ENCODE results near the gene ZNF385D.
"Not testable (repeated sequence)": the region's sequence is repeated elsewhere in the genome, so short reads cannot be mapped to it uniquely, and the experiment has no call there.

- not testable (repeated sequence) for TF ChIP-seq CTCF (IDR thresholded peaks at IDR 0.05; ENCODE audit: low read depth, low read length, missing input control); REST (IDR thresholded peaks at IDR 0.05); TAF1 (conservative IDR thresholded peaks at IDR 0.05); EGR1 (IDR thresholded peaks at IDR 0.05; ENCODE audit: low read depth in 2 of 2); NR2F2 (IDR thresholded peaks at IDR 0.05); YY1 (IDR thresholded peaks at IDR 0.05); SP1 (IDR thresholded peaks at IDR 0.05); RXRA (IDR thresholded peaks at IDR 0.05)
- TF ChIP-seq, protein P1, sequence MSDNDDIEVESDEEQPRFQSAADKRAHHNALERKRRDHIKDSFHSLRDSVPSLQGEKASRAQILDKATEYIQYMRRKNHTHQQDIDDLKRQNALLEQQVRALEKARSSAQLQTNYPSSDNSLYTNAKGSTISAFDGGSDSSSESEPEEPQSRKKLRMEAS (IDR thresholded peaks at IDR 0.05): not testable (repeated sequence)
- TF ChIP-seq, protein P2, sequence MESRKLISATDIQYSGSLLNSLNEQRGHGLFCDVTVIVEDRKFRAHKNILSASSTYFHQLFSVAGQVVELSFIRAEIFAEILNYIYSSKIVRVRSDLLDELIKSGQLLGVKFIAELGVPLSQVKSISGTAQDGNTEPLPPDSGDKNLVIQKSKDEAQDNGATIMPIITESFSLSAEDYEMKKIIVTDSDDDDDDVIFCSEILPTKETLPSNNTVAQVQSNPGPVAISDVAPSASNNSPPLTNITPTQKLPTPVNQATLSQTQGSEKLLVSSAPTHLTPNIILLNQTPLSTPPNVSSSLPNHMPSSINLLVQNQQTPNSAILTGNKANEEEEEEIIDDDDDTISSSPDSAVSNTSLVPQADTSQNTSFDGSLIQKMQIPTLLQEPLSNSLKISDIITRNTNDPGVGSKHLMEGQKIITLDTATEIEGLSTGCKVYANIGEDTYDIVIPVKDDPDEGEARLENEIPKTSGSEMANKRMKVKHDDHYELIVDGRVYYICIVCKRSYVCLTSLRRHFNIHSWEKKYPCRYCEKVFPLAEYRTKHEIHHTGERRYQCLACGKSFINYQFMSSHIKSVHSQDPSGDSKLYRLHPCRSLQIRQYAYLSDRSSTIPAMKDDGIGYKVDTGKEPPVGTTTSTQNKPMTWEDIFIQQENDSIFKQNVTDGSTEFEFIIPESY (IDR thresholded peaks at IDR 0.05): not testable (repeated sequence)
Measured at GRCh38 chr3:21490671-21491070, 260.3 kb downstream of the ZNF385D start.

Measured in liver (tissue), 3 donors.